Chondrocyte (in vitro differentiated cells): ENCODE measurements around the gene RIT2. TPM values are rescaled to one million over a fixed set of nuclear protein-coding genes. Genes with fewer than 3 reads are reported as not detected.

Experiments
- DNase-seq: peaks from one replicate; pipeline ENCODE4 v3.0.0; 2021; ENCODE audit warnings: mixed read lengths, low spot score
- H3K27ac Mint-ChIP-seq: one replicate; pipeline ENCODE4 v1.8.0; 2021; ENCODE audit warnings: mild to moderate bottlenecking, moderate library complexity, mixed read lengths; ENCODE audit not compliant: unreplicated experiment
- H3K27me3 Mint-ChIP-seq: 2 replicates; pipeline ENCODE4 v1.8.0; 2021; ENCODE audit warnings: low read depth, mixed read lengths
- H3K36me3 Mint-ChIP-seq: 2 replicates; pipeline ENCODE4 v1.8.0; 2021; ENCODE audit warnings: low read depth, mixed read lengths
- H3K4me1 Mint-ChIP-seq: 2 replicates; pipeline ENCODE4 v1.8.0; 2021; ENCODE audit warnings: low read depth, mild to moderate bottlenecking, mixed read lengths
- H3K4me3 Mint-ChIP-seq: one replicate; pipeline ENCODE4 v1.8.0; 2021; ENCODE audit warnings: mild to moderate bottlenecking, moderate library complexity, mixed read lengths; ENCODE audit not compliant: unreplicated experiment
- H3K9me3 Mint-ChIP-seq: 2 replicates; pipeline ENCODE4 v1.8.0; 2021; ENCODE audit warnings: low read depth, mixed read lengths
- total RNA-seq: library from RNA; stranded (reverse); gene quantifications from 3 replicates; pipeline ENCODE4 v1.2.1, GENCODE V29; 2021
- TF ChIP-seq, protein P1 (sequence below): fragments of 200-600 bp; sonication (generic); IDR thresholded peaks from 2 replicates; pipeline ENCODE4 v1.5.0; 2021; ENCODE audit warnings: antibody characterized with exemption, mild to moderate bottlenecking, moderate library complexity

Gene RIT2
- total RNA-seq, 1 donor from 2014 or later = not detected

DNA sequence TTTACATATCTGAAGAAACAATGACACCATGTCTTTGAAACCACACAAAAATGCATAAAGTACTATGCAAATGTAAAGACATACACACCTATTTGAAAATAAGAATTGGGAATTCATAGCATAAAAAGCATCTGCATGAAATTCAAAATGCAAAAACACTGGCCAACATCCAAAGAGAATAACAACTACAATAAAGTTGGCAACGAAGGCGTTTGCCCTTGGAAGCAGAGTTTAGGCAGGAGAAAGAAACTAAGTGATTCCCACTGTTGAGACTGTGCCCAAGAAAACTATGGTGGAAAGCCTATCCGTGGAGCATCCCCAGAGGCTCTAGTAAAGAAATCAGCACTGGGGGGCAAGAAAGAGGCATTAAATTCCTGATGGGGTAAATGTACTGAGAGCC lies 292.8 kb downstream of the RIT2 start:
- Mint-ChIP-seq H3K27me3 (no peaks in the 10 kb centered on the region), H3K27ac (no peak overlapping the region), H3K9me3 (no peaks in the 10 kb centered on the region), H3K36me3 (no peaks in the 10 kb centered on the region), H3K4me3 (no peak overlapping the region), H3K4me1 (no peaks in the 10 kb centered on the region)
- TF ChIP-seq, protein P1, sequence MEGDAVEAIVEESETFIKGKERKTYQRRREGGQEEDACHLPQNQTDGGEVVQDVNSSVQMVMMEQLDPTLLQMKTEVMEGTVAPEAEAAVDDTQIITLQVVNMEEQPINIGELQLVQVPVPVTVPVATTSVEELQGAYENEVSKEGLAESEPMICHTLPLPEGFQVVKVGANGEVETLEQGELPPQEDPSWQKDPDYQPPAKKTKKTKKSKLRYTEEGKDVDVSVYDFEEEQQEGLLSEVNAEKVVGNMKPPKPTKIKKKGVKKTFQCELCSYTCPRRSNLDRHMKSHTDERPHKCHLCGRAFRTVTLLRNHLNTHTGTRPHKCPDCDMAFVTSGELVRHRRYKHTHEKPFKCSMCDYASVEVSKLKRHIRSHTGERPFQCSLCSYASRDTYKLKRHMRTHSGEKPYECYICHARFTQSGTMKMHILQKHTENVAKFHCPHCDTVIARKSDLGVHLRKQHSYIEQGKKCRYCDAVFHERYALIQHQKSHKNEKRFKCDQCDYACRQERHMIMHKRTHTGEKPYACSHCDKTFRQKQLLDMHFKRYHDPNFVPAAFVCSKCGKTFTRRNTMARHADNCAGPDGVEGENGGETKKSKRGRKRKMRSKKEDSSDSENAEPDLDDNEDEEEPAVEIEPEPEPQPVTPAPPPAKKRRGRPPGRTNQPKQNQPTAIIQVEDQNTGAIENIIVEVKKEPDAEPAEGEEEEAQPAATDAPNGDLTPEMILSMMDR = no peak
- no peak for DNase-seq

DNA sequence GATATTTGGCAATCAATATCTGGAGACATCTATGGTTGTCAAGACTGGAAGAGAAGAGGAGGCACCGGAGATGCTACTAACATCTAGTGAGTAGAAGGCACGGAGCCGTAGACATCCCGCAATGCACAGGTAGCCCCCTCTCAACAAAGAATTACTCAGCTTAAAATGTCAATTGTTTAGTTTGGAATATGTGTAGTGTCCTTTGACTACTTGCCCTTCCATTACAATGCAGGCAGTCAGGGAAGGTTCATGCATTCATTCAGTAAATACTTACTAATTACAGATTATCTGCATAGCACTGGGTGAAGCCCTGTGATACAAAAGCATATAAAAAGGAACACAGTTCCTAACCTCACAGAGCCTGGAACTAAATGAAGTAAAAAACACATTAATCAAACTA lies 294.0 kb downstream of the RIT2 start:
- Mint-ChIP-seq H3K27ac (no peak overlapping the region), H3K4me3 (no peak overlapping the region), H3K27me3 (no peaks in the 10 kb centered on the region), H3K4me1 (no peaks in the 10 kb centered on the region), H3K9me3 (no peaks in the 10 kb centered on the region), H3K36me3 (no peaks in the 10 kb centered on the region)
- TF ChIP-seq, protein P1 = no peak
- DNase-seq = no peak

DNA sequence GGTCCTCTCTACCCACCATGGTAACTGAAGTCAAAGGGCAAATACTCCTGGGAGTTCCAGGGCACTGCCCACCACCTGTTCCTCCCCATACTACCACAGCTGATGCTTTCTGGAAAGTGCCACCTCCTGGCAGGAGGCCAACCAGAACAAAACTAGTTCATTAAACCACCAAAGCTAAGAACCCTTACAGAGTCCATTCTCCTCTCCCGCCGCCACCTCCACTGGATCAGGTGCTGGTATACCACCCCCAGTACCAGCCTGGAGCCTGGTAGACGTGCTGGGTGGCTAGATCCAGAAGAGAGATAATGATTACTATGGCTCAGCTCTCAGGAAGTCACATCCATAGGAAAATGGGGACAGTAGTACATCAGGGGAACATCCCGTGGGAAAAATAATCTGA lies 300.9 kb downstream of the RIT2 start:
- Mint-ChIP-seq H3K27ac (no peak overlapping the region), H3K27me3 (peaks cover 4% of the 10 kb centered on the region), H3K9me3 (no peaks in the 10 kb centered on the region), H3K4me3 (no peak overlapping the region), H3K36me3 (no peaks in the 10 kb centered on the region), H3K4me1 (no peaks in the 10 kb centered on the region)
- TF ChIP-seq, protein P1 = no peak
- no peak for DNase-seq

DNA sequence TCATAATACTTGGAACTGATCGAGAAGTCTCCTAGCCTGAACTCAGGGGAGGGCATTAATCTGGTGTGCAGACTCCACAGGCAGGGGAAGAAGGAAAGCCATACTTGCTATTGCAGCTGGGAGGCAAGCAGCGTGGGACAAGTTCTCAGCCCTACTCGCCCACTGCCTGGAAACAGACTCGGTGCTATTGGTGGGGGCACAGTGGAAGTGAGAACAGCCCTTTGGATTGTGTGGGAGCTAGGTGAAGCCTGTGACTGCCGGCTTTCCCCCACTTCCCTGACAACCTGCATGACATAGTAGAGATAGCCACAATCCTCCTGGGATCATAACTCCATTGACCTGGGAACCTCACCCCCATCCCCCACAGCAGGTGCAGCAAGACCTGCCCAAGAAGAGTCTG lies 301.3 kb downstream of the RIT2 start:
- Mint-ChIP-seq H3K27me3 (peaks cover 4% of the 10 kb centered on the region), H3K4me3 (no peak overlapping the region), H3K36me3 (no peaks in the 10 kb centered on the region), H3K9me3 (no peaks in the 10 kb centered on the region), H3K27ac (no peak overlapping the region), H3K4me1 (no peaks in the 10 kb centered on the region)
- TF ChIP-seq, protein P1 = no peak
- DNase-seq = no peak

DNA sequence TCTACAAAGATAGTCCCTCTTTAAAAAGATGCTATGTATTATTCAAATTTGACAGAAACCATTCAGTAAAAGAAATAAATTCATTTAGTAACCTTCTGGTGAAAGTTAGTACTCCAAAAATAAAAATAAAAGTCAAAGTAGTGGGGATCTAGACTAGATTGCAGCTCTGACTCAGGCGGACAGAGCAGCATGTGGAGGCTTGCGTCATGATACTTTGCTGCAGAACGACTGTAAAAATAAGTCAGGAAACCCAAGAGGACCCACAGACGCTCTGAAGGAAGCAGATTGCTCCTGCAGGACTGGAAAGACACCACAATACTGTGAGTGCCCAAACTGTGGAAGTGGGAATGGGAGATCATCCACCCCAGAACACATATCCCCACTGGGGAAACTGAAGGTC lies 301.9 kb downstream of the RIT2 start:
- no peak for DNase-seq
- Mint-ChIP-seq H3K9me3 (no peaks in the 10 kb centered on the region), H3K27me3 (peaks cover 4% of the 10 kb centered on the region), H3K27ac (no peak overlapping the region), H3K4me3 (no peak overlapping the region), H3K4me1 (no peaks in the 10 kb centered on the region), H3K36me3 (no peaks in the 10 kb centered on the region)
- TF ChIP-seq, protein P1 = no peak
